ENCODE results near the gene ANKRD34A. TPM values are rescaled to one million over a fixed set of nuclear protein-coding genes. Genes with fewer than 3 reads are reported as not detected.
A peak's percentile ranks its signal among the peaks of the same experiment; 100 is the strongest.

Gene ANKRD34A
- polyA plus RNA-seq, 1 donor from 2014 or later = 1.7 TPM

- Histone ChIP-seq H3K9me2 (ENCODE audit: insufficient read depth, low read length) (no peaks in the 10 kb centered on the region), H3K27me3 (ENCODE audit: insufficient read depth, low read depth, low read length) (no peaks in the 10 kb centered on the region), H3F3A (ENCODE audit: insufficient read depth, low read length, poor library complexity, severe bottlenecking) (peaks cover 3% of the 10 kb centered on the region), H3K36me3 (ENCODE audit: insufficient read depth, low read length) (peaks cover 29% of the 10 kb centered on the region), H3K27ac (ENCODE audit: low read length) (peak overlapping the region; percentile 85), H3K4me2 (ENCODE audit: low read length) (peak overlapping the region; percentile 100), H3K4me3 (ENCODE audit: low read length) (peak overlapping the region; percentile 79), H3K79me2 (replicated peaks; ENCODE audit: insufficient read depth, low read length) (peaks cover 65% of the 10 kb centered on the region), H4K20me1 (ENCODE audit: insufficient read depth) (peaks cover 52% of the 10 kb centered on the region), H3K9ac (ENCODE audit: low read length) (peak overlapping the region; percentile 76), H2AFZ (ENCODE audit: low read depth, low read length) (no peak overlapping the region), H3K9me3 (ENCODE audit: low read length) (no peaks in the 10 kb centered on the region)
- TF ChIP-seq REST (IDR thresholded peaks at IDR 0.05; ENCODE audit: borderline replicate concordance) (no peak), MXI1 (conservative IDR thresholded peaks at IDR 0.05; ENCODE audit: poor library complexity, severe bottlenecking) (peak; percentile 13)
These were observed 30.2 kb upstream of the ANKRD34A start for GRCh38 chr1:145994391-145995120.

DNA sequence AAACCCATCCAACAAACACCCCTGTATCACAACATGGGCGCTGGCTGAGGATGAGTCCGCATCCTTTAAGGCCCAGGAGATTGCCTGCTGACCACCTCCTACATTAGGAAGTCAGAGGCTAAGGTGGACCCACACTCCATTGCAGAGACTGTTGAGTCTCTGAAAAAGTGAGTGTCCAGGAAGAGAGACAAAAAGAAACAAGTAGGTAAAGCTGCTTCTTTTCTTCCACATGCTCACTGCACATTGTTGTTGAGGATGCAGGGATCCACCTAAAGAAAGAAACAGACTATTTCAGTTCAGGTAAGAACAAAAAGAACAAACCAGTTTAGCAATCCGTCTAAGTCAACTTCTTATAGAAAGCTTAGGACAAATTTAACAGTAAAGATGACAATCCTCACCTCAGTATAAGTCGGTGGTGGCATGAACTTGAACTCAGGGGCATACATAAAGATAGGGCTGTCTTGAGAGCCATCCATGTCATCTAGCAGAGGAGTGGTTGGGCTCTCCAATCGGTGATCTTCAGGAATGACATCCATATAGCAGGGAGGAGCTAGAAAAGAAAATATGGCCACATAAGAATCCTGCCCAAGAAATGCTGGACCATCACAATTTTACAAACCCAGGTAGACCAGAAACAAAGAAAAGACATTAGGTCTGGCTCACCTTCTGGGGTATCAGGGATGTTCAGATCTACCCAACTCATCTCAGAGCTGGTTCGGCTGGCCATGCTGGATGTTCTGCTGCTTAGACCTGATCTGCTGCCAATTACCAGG, 29.4 kb upstream of the ANKRD34A start:
- H4K20me1 ChIP-seq (ENCODE audit: insufficient read depth) = peaks cover 52% of the 10 kb centered on the region
- no peaks in the 10 kb centered on the region for H3K9me3 ChIP-seq (ENCODE audit: low read length)
- no peak overlapping the region for H2AFZ ChIP-seq (ENCODE audit: low read depth, low read length)
- peaks cover 65% of the 10 kb centered on the region for H3K79me2 ChIP-seq (replicated peaks; ENCODE audit: insufficient read depth, low read length)
- H3F3A ChIP-seq (ENCODE audit: insufficient read depth, low read length, poor library complexity, severe bottlenecking) = peaks cover 3% of the 10 kb centered on the region
- peaks cover 29% of the 10 kb centered on the region for H3K36me3 ChIP-seq (ENCODE audit: insufficient read depth, low read length)
- TF ChIP-seq SMC3 (conservative IDR thresholded peaks at IDR 0.05; ENCODE audit: poor library complexity) = no peak
- peak overlapping the region; percentile 85 for H3K27ac ChIP-seq (ENCODE audit: low read length)
- peak overlapping the region; percentile 76 for H3K9ac ChIP-seq (ENCODE audit: low read length)
- no peaks in the 10 kb centered on the region for H3K9me2 ChIP-seq (ENCODE audit: insufficient read depth, low read length)
- peak overlapping the region; percentile 100 for H3K4me2 ChIP-seq (ENCODE audit: low read length)
- H3K27me3 ChIP-seq (ENCODE audit: insufficient read depth, low read depth, low read length) = no peaks in the 10 kb centered on the region
- peak overlapping the region; percentile 79 for H3K4me3 ChIP-seq (ENCODE audit: low read length)

DNA sequence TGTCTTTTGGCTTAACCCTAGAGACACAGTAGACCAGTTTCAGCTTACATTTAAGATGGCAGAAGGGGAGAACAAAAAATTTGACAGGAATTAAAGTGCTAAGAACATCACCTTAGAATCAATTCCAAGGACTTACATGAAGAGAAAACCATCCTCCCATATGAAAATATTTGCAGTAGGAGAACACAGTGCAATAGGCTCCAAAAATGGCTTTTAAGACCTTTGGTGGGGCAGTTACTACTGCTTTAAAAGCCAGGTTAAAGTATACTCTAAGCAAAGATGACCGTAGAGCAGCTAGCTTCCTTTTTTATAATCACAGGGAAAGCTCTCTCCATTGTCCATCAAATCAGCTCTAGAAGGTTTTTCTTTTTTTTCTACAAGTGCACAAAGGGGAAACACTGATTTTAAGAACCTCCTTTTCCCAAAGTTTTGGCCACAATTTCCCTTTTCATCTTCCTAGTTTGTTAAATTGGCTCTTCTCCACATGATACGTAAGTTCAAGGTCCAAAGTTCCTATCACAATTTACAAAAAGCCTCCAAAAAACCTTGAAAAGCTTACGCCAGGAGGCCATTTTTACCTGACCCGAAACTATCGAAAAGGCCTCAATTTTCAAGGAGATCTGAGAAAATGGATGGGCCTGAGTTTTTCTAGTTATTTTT, 28.7 kb upstream of the ANKRD34A start:
- Histone ChIP-seq H4K20me1 (ENCODE audit: insufficient read depth) (peaks cover 52% of the 10 kb centered on the region), H3K4me3 (ENCODE audit: low read length) (peak overlapping the region; percentile 79), H3K36me3 (ENCODE audit: insufficient read depth, low read length) (peaks cover 29% of the 10 kb centered on the region), H3F3A (ENCODE audit: insufficient read depth, low read length, poor library complexity, severe bottlenecking) (peaks cover 3% of the 10 kb centered on the region), H3K79me2 (replicated peaks; ENCODE audit: insufficient read depth, low read length) (peaks cover 65% of the 10 kb centered on the region), H3K4me2 (ENCODE audit: low read length) (peak overlapping the region; percentile 100), H3K9ac (ENCODE audit: low read length) (peak overlapping the region; percentile 76), H3K9me3 (ENCODE audit: low read length) (no peaks in the 10 kb centered on the region), H2AFZ (ENCODE audit: low read depth, low read length) (no peak overlapping the region), H3K27me3 (ENCODE audit: insufficient read depth, low read depth, low read length) (no peaks in the 10 kb centered on the region), H3K9me2 (ENCODE audit: insufficient read depth, low read length) (no peaks in the 10 kb centered on the region), H3K27ac (ENCODE audit: low read length) (peak overlapping the region; percentile 85)
- TF ChIP-seq RAD21 (conservative IDR thresholded peaks at IDR 0.05) (no peak), TAF1 (IDR thresholded peaks at IDR 0.05; ENCODE audit: low read depth) (no peak), CTCF (IDR thresholded peaks at IDR 0.05; ENCODE audit: poor library complexity, severe bottlenecking) (no peak), REST (IDR thresholded peaks at IDR 0.05; ENCODE audit: borderline replicate concordance) (no peak), EZH2 (IDR thresholded peaks at IDR 0.05; ENCODE audit: borderline replicate concordance, insufficient read depth, low read length, poor library complexity, severe bottlenecking) (no peak)

All from neural cell (in vitro differentiated cells).